ENCODE results near the gene OVOL3. TPM values are rescaled to one million over a fixed set of nuclear protein-coding genes. Genes with fewer than 3 reads are reported as not detected.

OVOL3 gene
- polyA plus RNA-seq, 3 donors = not detected

DNA sequence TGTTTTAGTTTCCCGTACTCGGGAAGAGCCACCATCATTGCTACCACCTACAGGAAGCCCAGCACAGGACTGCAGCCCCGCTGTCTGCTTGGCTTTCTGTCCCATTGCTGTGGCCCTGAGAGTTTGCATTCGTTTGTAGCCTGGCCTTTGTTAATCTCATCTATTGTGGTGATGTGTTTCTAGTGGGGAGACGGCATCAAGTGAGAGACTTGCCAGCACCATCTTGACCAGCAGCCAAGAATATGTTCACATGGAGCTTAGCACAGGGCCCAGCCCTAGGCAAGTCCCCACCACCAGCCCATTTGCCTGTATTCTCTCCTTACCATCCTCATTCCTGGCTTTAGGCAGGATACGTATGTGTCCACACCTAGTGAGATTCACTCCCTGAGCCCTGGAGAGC, 17.3 kb upstream of the OVOL3 start:
- WGBS, 3 donors = 62 to 92% (median 71%) methylated on average over 6 of the region's 6 CpGs

GRCh38 chr19:36097036-36097435, 13.9 kb upstream of the OVOL3 start:
- 80 to 89% (median 85%) methylated on average over 6 of the region's 6 CpGs for WGBS, 3 donors
- H3K27ac ChIP-seq (ENCODE audit: low read depth, low read length) = no peak overlapping the region

More for the DNA sequence above, 17.3 kb upstream of the OVOL3 start:
- no peak overlapping the region for H3K27ac ChIP-seq (ENCODE audit: low read depth, low read length)

DNA sequence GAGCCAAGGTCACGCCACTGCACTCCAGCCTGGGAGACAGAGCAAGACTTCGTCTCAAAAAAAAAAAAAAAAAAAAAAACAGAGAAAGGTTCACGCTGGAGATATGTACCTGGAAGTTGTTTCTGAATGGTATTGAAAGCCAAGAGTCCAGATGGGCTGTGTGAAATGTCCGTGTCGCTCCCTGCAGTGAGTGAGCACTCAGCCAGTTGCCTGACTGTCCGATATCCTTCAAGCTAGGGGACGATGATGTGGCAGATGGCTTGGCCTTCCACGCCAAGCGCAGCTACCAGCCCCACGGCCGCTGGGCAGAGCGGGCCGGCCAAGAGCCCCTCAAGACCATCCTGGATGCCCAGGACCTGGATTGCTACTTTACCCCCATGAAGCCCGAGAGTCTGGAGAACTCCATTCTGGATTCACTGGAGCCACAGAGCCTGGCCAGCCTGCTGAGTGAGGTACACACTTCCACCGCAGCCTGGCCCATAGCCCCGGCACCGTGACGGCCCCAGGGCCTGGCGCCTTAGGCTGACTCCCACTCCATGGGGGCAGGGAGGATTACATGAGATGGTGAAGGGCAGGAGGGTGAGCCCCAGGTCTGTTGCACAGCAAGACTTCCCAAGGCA, 11.7 kb upstream of the OVOL3 start:
- no peak overlapping the region for H3K27ac ChIP-seq (ENCODE audit: low read depth, low read length)
- 90 to 95% (median 90%) methylated on average over 18 to 19 of the region's 19 CpGs for WGBS, 3 donors

GRCh38 chr19:36100476-36100875, 10.5 kb upstream of the OVOL3 start:
- WGBS, 3 donors = 72 to 88% (median 77%) methylated on average over 4 to 5 of the region's 5 CpGs
- H3K27ac ChIP-seq (ENCODE audit: low read depth, low read length) = no peak overlapping the region

- 90 to 95% (median 91%) methylated on average over 27 of the region's 27 CpGs for WGBS, 3 donors
- H3K27ac ChIP-seq (ENCODE audit: low read depth, low read length) = no peak overlapping the region
These were observed 9.2 kb upstream of the OVOL3 start for GRCh38 chr19:36101550-36102327.

GRCh38 chr19:36103040-36103626, 7.8 kb upstream of the OVOL3 start:
- H3K27ac ChIP-seq (ENCODE audit: low read depth, low read length) = no peak overlapping the region
- WGBS, 3 donors = 90 to 96% (median 94%) methylated on average over 24 of the region's 24 CpGs

- H3K27ac ChIP-seq (ENCODE audit: low read depth, low read length) = no peak overlapping the region
- WGBS, 3 donors = 91 to 92% (median 92%) methylated on average over 12 of the region's 12 CpGs
These were observed 6.9 kb upstream of the OVOL3 start for GRCh38 chr19:36103842-36104552.

DNA sequence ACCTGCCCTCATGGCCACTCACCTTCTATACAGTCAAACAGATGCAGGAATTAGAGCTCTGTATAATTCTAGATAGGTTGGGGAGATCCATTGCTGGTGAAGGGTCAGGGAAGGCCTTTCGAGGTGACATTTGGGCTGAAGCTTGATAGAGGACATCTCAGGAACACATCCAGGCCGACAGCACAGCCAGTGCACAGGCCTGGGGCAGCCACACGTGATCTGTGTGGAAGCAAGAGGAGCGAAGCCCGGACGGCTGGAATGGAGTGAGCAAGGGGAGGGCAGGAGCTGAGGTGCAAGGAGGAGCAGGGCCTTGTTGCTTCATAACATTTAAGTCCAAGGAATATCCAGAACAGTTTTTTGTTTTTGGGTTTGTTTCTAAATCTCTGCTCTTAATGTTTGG, 4.5 kb upstream of the OVOL3 start:
- H3K27ac ChIP-seq (ENCODE audit: low read depth, low read length) = no peak overlapping the region
- WGBS, 3 donors = 90 to 93% (median 91%) methylated on average over 6 of the region's 6 CpGs

GRCh38 chr19:36106991-36107390, 4.0 kb upstream of the OVOL3 start:
- WGBS, 3 donors = 89 to 95% (median 92%) methylated on average over 5 of the region's 5 CpGs
- H3K27ac ChIP-seq (ENCODE audit: low read depth, low read length) = no peak overlapping the region

DNA sequence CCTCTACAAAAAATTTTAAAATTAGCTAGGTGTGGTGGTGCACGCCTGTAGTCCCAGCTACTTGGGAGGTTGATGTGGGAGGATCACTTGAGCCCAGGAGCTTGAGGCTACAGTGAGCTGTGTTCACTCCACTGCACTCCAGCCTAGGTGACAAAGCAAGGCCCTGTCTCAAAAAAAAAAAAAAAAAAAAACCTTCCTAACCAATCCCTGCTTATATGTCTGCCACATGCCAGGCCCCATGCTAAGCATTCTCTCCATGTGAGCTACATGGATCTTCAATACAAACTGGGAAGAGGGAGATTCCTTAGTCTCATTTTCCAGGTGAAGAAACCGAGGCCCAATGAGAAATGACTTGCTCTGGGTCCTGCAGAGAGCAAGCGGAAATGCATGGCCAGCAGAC, 2.3 kb upstream of the OVOL3 start:
- WGBS, 3 donors = 96 to 97% (median 97%) methylated on average over 3 of the region's 3 CpGs
- no peak overlapping the region for H3K27ac ChIP-seq (ENCODE audit: low read depth, low read length)

- WGBS, 3 donors = 79 to 86% (median 85%) methylated on average over 11 to 13 of the region's 13 CpGs
- no peak overlapping the region for H3K27ac ChIP-seq (ENCODE audit: low read depth, low read length)
These were observed 227 bp downstream of the OVOL3 start for GRCh38 chr19:36111200-36111539.

DNA sequence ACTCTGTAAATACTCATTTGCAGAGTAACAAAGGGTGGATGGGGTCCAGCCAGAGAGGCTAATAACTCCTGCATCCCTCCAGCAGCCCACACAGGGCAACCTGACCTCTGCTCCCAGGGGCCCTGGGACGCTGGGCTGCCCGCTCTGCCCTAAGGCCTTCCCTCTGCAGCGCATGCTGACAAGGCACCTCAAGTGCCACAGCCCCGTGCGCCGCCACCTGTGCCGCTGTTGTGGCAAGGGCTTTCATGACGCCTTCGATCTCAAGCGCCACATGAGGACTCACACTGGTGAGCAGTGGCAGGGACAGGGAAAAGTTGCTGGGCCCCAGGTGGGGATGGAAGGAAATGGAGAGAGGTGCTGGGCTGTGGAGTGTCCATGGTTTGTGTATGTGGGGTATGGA, 1.7 kb downstream of the OVOL3 start:
- WGBS, 3 donors = 96 to 98% (median 96%) methylated on average over 10 of the region's 10 CpGs
- H3K27ac ChIP-seq (ENCODE audit: low read depth, low read length) = no peak overlapping the region

DNA sequence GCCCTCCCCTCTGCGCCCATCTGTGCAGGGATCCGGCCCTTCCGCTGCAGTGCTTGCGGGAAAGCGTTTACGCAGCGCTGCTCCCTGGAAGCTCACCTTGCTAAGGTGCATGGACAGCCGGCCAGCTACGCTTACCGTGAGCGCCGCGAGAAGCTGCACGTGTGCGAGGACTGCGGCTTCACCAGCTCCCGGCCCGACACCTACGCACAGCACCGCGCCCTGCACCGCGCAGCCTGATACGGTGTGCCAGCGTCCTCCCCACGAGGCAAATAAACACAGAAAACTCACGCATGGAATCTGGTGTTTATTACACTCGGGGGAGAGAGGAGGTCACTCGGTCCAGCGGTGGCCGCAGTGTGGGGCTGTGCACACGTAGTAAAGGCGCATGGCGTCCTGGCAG, 2.5 kb downstream of the OVOL3 start:
- H3K27ac ChIP-seq (ENCODE audit: low read depth, low read length) = no peak overlapping the region
- 85 to 91% (median 89%) methylated on average over 34 of the region's 34 CpGs for WGBS, 3 donors

- WGBS, 3 donors = 3 to 12% (median 10%) methylated on average over 48 of the region's 48 CpGs
- peak overlapping the region; percentile 13 for H3K27ac ChIP-seq (ENCODE audit: low read depth, low read length)
These were observed 3.2 kb downstream of the OVOL3 start for GRCh38 chr19:36113894-36114720.

GRCh38 chr19:36114721-36115452, 3.9 kb downstream of the OVOL3 start, which contains the start of gene POLR2I:
Gene POLR2I, minus strand, starts transcription at chr19:36114875. Its CDS starts 19 bp downstream, at chr19:36114856.
- WGBS, 3 donors = 0% methylated on average over 60 of the region's 60 CpGs

DNA sequence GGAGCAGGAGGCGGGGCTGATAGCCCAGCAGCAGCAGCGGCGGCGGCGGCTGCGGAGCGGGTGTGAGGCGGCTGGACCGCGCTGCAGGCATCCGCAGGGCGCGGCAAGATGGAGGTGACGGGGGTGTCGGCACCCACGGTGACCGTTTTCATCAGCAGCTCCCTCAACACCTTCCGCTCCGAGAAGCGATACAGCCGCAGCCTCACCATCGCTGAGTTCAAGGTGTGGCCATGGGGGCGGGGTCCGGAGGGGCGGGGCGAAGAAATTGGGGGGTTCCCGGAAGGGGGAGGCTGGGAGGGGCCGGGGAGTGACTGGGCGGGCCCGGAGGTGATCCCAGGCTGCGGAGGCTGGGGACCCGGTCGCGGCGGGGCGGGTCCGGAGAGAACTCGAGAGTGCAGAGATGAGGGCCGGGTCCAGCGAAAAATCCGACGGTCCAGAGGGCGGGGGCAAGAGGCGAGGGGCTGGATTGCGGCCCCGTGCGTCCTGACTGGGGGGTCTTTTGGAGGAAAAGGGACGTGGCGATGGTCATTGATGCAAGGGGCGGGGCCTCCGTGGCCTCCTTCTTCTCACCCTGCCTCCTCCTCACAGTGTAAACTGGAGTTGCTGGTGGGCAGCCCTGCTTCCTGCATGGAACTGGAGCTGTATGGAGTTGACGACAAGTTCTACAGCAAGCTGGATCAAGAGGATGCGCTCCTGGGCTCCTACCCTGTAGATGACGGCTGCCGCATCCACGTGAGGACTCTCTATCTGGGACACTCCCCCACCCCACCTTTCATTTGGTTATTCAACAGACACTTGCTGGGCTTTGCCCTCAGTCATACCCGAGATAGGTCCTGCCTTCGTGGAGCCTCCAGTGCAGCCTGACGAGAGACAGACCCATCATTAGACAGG, 4.8 kb downstream of the OVOL3 start, which contains the start of gene TBCB:
Gene TBCB (plus strand): TSS at position 16 of the 891 bp plus-strand sequence. CDS start 93 bp downstream, at position 109.
- WGBS, 3 donors = 5 to 7% (median 5%) methylated on average over 48 to 59 of the region's 59 CpGs
- peak within 1 kb of the TSS; percentile 13 for H3K27ac ChIP-seq (ENCODE audit: low read depth, low read length)

More at GRCh38 chr19:36114721-36115452, 3.9 kb downstream of the OVOL3 start, which contains the start of gene POLR2I:
- peak within 1 kb of the TSS; percentile 13 for H3K27ac ChIP-seq (ENCODE audit: low read depth, low read length)

GRCh38 chr19:36116344-36116637, 5.3 kb downstream of the OVOL3 start:
- 94 to 100% (median 97%) methylated on average over 1 of the region's 1 CpG for WGBS, 3 donors
- H3K27ac ChIP-seq (ENCODE audit: low read depth, low read length) = no peak overlapping the region
